HG03039 (cell line): ENCODE measurements around the gene CDKN2C.
"Not testable (repeated sequence)": the region's sequence is repeated elsewhere in the genome, so short reads cannot be mapped to it uniquely, and the experiment has no call there.

Experiments used
- ATAC-seq: cut with Tn5 transposase; IDR thresholded peaks from one replicate; pipeline ENCODE4 v1.9.1; 2021; ENCODE audit warnings: mild to moderate bottlenecking, moderate library complexity; ENCODE audit not compliant: unreplicated experiment

Gene CDKN2C

GRCh38 chr1:50969611-50970508, at the start of gene CDKN2C:
Gene CDKN2C, plus strand, starts transcription at chr1:50970245. Its CDS starts 124 bp downstream, at chr1:50970369.
- ATAC-seq = peak; percentile 27

GRCh38 chr1:50920409-50920808, 49.6 kb upstream of the CDKN2C start:
- no peak for ATAC-seq

GRCh38 chr1:50921029-50921428, 49.0 kb upstream of the CDKN2C start:
- ATAC-seq = no peak

GRCh38 chr1:50923564-50923963, 46.5 kb upstream of the CDKN2C start:
- ATAC-seq = no peak

- no peak for ATAC-seq
These were observed 40.6 kb upstream of the CDKN2C start for GRCh38 chr1:50929376-50929958.

GRCh38 chr1:50930193-50930592, 39.9 kb upstream of the CDKN2C start:
- ATAC-seq = no peak

GRCh38 chr1:50930965-50931737, 38.9 kb upstream of the CDKN2C start:
- ATAC-seq = no peak

GRCh38 chr1:50932043-50932442, 38.0 kb upstream of the CDKN2C start:
- not testable (repeated sequence) for ATAC-seq

GRCh38 chr1:50933770-50934169, 36.3 kb upstream of the CDKN2C start:
- not testable (repeated sequence) for ATAC-seq

- no peak for ATAC-seq
These were observed 35.2 kb upstream of the CDKN2C start for GRCh38 chr1:50934838-50935237.

- ATAC-seq = not testable (repeated sequence)
These were observed 34.8 kb upstream of the CDKN2C start for GRCh38 chr1:50935276-50935675.

- no peak for ATAC-seq
These were observed 33.7 kb upstream of the CDKN2C start for GRCh38 chr1:50936321-50936720.

- ATAC-seq = no peak
These were observed 29.8 kb upstream of the CDKN2C start for GRCh38 chr1:50940291-50940690.

GRCh38 chr1:50942334-50942733, 27.7 kb upstream of the CDKN2C start:
- ATAC-seq = no peak

GRCh38 chr1:50949286-50949982, 20.6 kb upstream of the CDKN2C start:
- ATAC-seq = no peak

- ATAC-seq = no peak
These were observed 19.6 kb upstream of the CDKN2C start for GRCh38 chr1:50950396-50950795.

- ATAC-seq = not testable (repeated sequence)
These were observed 17.5 kb upstream of the CDKN2C start for GRCh38 chr1:50952566-50952965.

- no peak for ATAC-seq
These were observed 14.9 kb upstream of the CDKN2C start for GRCh38 chr1:50955116-50955515.

- ATAC-seq = no peak
These were observed 10.6 kb upstream of the CDKN2C start for GRCh38 chr1:50959303-50959912.
